Measurements from ENCODE around the gene PCDHGC5. TPM values are rescaled to one million over a fixed set of nuclear protein-coding genes. Genes with fewer than 3 reads are reported as not detected.

The PCDHGC5 gene
- polyA plus RNA-seq, 1 experiment, result 2.4 TPM

- ChIA-PET POLR2A (no interaction called here), CTCF (interaction anchor here (0.9 to 1.5 kb wide), 6 partner anchors 21 to 79 kb away, joined by 3 to 5 read pairs (median 4); partner anchors contain the start of genes PCDHGA10 and PCDHGB7)
- no peak overlapping the region for H3K4me3 ChIP-seq (ENCODE audit: low read depth, low read length)
- no peak for TF ChIP-seq CTCF (IDR thresholded peaks at IDR 0.05; ENCODE audit: low read depth, low read length)
- H3K9me3 ChIP-seq (ENCODE audit: control insufficient read depth, insufficient read depth, low read length), result peaks cover 11% of the 10 kb centered on the region; the same call in 1 of the 2 replicates
- H3K27me3 ChIP-seq (ENCODE audit: control insufficient read depth, insufficient read depth, low read length), result no peaks in the 10 kb centered on the region
- no peak overlapping the region for H3K27ac ChIP-seq (ENCODE audit: low read depth, low read length)
- no peak for DNase-seq (ENCODE audit: low read depth, low spot score)
These were observed 3.4 kb downstream of the PCDHGC5 start for GRCh38 chr5:141492168-141492885.

DNA sequence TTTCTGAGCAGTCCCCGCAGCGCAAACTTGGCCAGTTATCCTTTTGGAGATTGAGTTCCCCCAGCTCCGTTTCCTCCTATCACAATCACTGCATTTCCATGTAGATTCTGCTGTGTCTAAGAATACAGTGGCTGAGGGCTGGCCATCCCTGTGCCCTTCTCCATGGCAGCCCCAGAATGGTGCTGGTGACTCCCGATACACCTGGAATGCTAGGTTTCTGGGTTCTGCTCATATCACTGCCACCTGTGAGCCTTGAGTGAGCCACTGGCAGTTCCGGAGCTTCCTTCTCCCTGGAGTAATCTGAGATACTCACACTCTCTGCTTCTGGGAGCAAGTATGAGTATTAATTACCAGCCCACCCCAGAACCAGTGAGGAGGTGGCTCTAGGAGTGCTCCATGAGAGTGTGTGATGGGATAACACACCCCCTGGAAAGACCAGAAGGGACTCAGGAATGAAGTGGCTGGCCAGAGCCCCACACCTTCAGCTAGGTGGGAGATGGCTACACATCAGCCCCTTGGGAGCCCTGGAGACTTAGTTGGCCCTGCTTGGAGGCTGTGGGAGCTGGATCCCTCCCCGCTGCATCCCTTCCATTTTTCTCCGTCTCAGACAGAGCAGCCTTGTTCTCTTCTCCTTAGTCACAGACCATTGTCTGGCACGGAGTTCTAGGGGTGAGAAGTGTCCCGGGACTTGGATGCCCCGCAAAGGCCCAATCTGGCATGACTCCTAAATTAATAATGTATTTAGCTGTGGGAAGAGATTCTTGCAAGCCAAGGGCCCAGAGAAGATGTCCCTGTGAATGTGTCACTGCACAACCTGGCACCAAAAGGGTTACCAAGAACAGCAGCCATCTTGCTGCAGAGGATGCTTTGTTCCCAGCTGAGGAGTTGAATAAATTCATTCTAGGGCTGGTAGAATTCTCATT, 4.9 kb downstream of the PCDHGC5 start:
- CTCF ChIA-PET, result interaction anchor here (0.6 to 1.5 kb wide), 9 partner anchors 15 to 81 kb away, joined by 3 to 5 read pairs (median 3); partner anchors contain the start of genes PCDHGA10 and PCDHGB7
- Histone ChIP-seq H3K4me3 (ENCODE audit: low read depth, low read length) (no peak overlapping the region), H3K9me3 (ENCODE audit: control insufficient read depth, insufficient read depth, low read length) (peaks cover 11% of the 10 kb centered on the region; the same call in 1 of the 2 replicates), H3K27ac (ENCODE audit: low read depth, low read length) (no peak overlapping the region), H3K27me3 (ENCODE audit: control insufficient read depth, insufficient read depth, low read length) (no peaks in the 10 kb centered on the region)
- TF ChIP-seq CTCF (IDR thresholded peaks at IDR 0.05; ENCODE audit: low read depth, low read length), result no peak
- POLR2A ChIA-PET, result no interaction called here
- DNase-seq (ENCODE audit: low read depth, low spot score), result no peak

GRCh38 chr5:141494761-141495452, 6.0 kb downstream of the PCDHGC5 start:
- no peaks in the 10 kb centered on the region for H3K27me3 ChIP-seq (ENCODE audit: control insufficient read depth, insufficient read depth, low read length)
- no peak for DNase-seq (ENCODE audit: low read depth, low spot score)
- peaks cover 11% of the 10 kb centered on the region; the same call in 1 of the 2 replicates for H3K9me3 ChIP-seq (ENCODE audit: control insufficient read depth, insufficient read depth, low read length)
- no peak for TF ChIP-seq CTCF (IDR thresholded peaks at IDR 0.05; ENCODE audit: low read depth, low read length)
- H3K4me3 ChIP-seq (ENCODE audit: low read depth, low read length), result no peak overlapping the region
- ChIA-PET POLR2A (no interaction called here), CTCF (no interaction called here)
- no peak overlapping the region for H3K27ac ChIP-seq (ENCODE audit: low read depth, low read length)

DNA sequence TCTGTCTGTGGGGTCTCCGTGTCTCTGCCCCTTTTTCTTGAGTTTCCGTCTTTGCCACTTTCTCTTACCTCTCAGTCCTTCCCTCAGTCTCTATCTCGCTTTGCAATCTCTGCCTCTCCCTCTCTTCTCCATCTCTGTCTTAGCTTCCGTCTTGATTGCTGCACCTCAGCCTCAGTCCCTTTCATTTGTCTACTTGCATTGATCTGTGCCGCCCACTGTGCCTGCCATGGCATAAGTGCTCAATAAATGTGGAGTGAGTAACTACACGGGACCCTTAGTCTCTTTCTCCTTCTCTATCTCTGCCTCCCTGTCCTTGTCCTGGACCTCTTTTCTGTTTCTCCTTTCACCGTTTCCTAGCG, 6.6 kb downstream of the PCDHGC5 start:
- no peak overlapping the region for H3K27ac ChIP-seq (ENCODE audit: low read depth, low read length)
- CTCF ChIA-PET, result no interaction called here

More for the DNA sequence above, 6.6 kb downstream of the PCDHGC5 start:
- Histone ChIP-seq H3K4me3 (ENCODE audit: low read depth, low read length) (no peak overlapping the region), H3K27me3 (ENCODE audit: control insufficient read depth, insufficient read depth, low read length) (no peaks in the 10 kb centered on the region), H3K9me3 (ENCODE audit: control insufficient read depth, insufficient read depth, low read length) (peaks cover 11% of the 10 kb centered on the region; the same call in 1 of the 2 replicates)
- DNase-seq (ENCODE audit: low read depth, low spot score), result no peak
- TF ChIP-seq CTCF (IDR thresholded peaks at IDR 0.05; ENCODE audit: low read depth, low read length), result no peak
- POLR2A ChIA-PET, result no interaction called here

All from AG04450 (cell line).